H1 (cell line): ENCODE results near the gene ADGRD2.

ENCODE experiments used
- CREB1 ChIP-seq: IDR thresholded peaks from 2 replicates; pipeline ENCODE4 v1.6.1; 2012; ENCODE audit warnings: inconsistent platforms
- CTCF ChIP-seq, 3 experiments: IDR thresholded peaks; 1 replicate in 2 of 3; 2 replicates in 1 of 3; pipeline versions ENCODE4 v1.5.1 to v1.6.1; 2011; ENCODE audit warnings: low read length in 3 of 3, mild to moderate bottlenecking in 3 of 3, inconsistent platforms in 2 of 3, low read depth in 1 of 3, moderate library complexity in 1 of 3; ENCODE audit not compliant: insufficient read depth in 1 of 3; ENCODE audit errors: control extremely low read depth in 1 of 3
- POLR2A ChIP-seq, 2 experiments: IDR thresholded peaks; 1 replicate in 1 of 2; 2 replicates in 1 of 2; pipeline ENCODE4 v1.6.1; 2011; ENCODE audit warnings: low read depth in 2 of 2, low read length in 2 of 2, mild to moderate bottlenecking in 2 of 2; ENCODE audit errors: control extremely low read depth in 1 of 2
- POLR2AphosphoS5 ChIP-seq: IDR thresholded peaks from 2 replicates; pipeline ENCODE4 v1.6.1; 2011; ENCODE audit warnings: low read depth, low read length
- RAD21 ChIP-seq, 2 experiments: IDR thresholded peaks in 1 of 2; conservative IDR thresholded peaks in 1 of 2; 2 replicates each; pipeline ENCODE4 v1.6.1; 2011; ENCODE audit warnings: low read depth in 2 of 2, low read length in 2 of 2, improper control_type of control experiment in 1 of 2, inconsistent platforms in 1 of 2, mild to moderate bottlenecking in 1 of 2, moderate library complexity in 1 of 2
- RFX5 ChIP-seq: IDR thresholded peaks from 2 replicates; pipeline ENCODE4 v1.6.1; 2011; ENCODE audit warnings: low read depth, low read length, improper control_type of control experiment, borderline replicate concordance
- RNF2 ChIP-seq: fragments of 200-900, 300-1000 bp; sonication (generic); IDR thresholded peaks from 2 replicates; pipeline ENCODE4 v1.7.1; 2016; ENCODE audit warnings: borderline replicate concordance, low read depth, mild to moderate bottlenecking, antibody characterized with exemption, low read length; ENCODE audit not compliant: poor library complexity, severe bottlenecking; ENCODE audit errors: missing control alignments
- TEAD4 ChIP-seq: IDR thresholded peaks from 2 replicates; pipeline ENCODE4 v1.6.1; 2012; ENCODE audit warnings: low read depth, low read length, inconsistent platforms, mixed read lengths

GRCh38 chr9:124480621-124480981 lies 30.4 kb downstream of the ADGRD2 start:
- TF ChIP-seq CTCF (IDR thresholded peaks at IDR 0.05; ENCODE audit: control extremely low read depth in 1 of 3, insufficient read depth in 1 of 3, low read depth in 1 of 3, low read length in 3 of 3) (peak in 2 of 3 experiments; percentile 71 to 79; a peak in 3 of 4 replicates), CREB1 (no peak), RNF2 (no peak), POLR2A (IDR thresholded peaks at IDR 0.05; ENCODE audit: control extremely low read depth in 1 of 2, low read depth in 2 of 2, low read length in 2 of 2) (no peak), POLR2AphosphoS5 (no peak), RFX5 (no peak), RAD21 (IDR thresholded peaks at IDR 0.05 in 1 of 2, conservative IDR thresholded peaks at IDR 0.05 in 1 of 2; ENCODE audit: low read depth in 2 of 2, low read length in 2 of 2) (peak; percentile 56 to 60), TEAD4 (no peak)
